Activated CD4-positive, CD25-positive, alpha-beta regulatory T cell treated with anti-CD3 and anti-CD28 coated beads, Interleukin-2, amount 50 U/mL, for 16 hours (primary cell): ENCODE data around the gene FURIN.
"Not testable (repeated sequence)": the region's sequence is repeated elsewhere in the genome, so short reads cannot be mapped to it uniquely, and the experiment has no call there.

ENCODE experiments used
- DNase-seq: peaks from one replicate; pipeline ENCODE4 v3.0.0-alpha.2; 2020; ENCODE audit warnings: low read depth, low spot score

FURIN gene

DNA sequence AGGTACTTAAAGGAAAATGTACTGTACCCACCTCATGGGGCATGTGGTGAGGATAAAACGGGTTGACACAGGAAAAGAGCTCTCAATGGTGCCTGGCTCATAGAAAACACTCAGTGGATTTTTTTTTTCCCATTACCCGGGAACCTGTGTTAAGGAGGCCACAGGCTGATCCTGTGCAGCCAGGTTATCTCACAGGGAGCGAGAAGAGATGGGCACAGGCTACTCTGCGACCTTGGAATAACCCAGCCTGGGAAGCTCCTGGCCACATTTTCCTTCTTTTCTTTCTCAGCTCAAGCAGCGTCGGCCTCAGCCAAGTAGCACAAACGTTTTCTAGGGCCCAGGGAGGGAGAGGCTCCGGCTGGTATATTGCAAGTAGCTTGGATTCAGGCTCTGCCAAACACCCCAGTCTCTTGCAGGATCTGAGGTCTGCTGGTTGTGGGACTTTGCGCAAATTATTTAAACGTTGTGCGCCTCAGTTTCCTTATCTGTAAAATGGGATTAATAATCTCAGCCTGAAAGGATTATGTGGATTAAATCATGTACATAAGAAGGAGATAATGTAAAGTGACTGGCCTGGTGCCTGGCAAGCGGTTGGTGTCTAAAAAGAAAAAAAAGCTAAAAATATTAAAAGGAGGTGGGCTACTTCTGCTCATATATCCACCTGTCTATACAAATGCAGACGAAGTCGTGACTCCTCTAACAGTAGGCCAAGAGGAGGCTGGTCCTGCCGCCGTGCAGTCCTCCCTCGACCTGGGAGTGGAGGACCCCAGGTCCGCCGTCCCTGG, 2.2 kb downstream of the FURIN start:
- DNase-seq, result no peak

DNA sequence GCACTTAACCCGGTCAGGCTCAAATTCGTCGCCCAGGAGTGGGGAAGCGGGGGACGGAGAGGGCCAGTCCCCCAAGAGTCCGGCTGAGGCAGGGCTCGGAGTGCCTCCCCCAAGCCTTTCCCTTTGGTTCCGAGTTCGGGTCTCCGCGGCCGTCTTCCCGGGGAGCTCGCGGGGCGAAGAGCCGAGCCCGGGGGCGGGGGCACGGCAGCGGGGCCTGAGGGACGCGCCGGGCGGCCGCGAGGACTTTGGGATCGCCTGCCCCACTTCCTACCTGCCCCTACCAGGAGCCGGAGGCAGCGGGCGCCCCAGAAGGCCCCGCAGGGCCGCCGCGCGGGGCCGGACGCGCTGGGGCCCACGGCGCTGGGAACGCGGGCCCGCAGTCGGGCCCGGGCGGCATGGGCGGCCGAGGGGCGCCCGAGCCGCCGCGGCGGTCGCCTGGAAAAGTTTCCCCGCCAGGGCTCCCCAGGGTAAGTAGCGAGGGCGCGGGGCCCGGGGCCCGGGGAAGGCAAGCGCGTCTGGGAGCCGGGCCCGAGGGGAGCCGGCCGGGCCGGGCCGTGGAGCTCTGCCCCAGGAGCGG, 2.8 kb downstream of the FURIN start:
- no peak for DNase-seq

DNA sequence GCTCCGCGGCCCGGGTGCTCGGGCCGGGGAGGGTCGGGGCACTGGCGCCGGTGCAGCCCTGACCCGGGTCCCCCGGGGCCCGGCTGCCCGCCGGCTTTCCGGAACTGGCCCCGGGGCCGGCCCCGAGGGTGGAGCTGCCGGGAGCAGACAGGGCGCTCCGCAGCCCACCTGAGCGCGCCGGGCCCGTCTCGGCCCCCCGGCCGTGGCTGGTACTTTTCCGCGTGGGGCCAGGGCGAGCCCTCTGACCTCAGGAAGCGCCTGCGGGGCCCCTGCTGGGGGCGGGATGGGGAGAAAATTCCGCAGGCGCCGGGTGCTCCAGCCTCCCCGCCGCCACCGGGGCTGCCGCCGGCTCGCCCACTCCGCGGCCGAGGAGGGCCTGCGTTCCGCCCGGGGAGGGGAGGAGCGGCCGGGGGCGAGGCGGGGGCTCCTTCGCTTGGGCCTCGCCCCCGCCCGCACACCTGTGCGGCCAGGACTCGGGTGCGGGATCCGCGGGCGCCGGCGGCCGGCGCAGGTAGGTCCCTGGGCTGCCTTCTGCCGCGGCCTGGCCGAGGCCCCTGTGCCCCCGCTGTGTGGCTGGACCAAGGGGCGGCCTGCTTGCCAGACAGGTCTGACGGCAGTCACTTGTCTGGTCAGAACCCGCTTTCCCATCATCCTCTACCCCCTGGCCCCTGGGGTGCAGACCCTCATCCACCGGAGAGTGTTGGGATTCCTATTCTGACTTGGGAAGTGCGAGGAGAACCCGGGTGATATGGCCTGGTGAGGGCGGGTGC, 3.5 kb downstream of the FURIN start:
- DNase-seq, result no peak

DNA sequence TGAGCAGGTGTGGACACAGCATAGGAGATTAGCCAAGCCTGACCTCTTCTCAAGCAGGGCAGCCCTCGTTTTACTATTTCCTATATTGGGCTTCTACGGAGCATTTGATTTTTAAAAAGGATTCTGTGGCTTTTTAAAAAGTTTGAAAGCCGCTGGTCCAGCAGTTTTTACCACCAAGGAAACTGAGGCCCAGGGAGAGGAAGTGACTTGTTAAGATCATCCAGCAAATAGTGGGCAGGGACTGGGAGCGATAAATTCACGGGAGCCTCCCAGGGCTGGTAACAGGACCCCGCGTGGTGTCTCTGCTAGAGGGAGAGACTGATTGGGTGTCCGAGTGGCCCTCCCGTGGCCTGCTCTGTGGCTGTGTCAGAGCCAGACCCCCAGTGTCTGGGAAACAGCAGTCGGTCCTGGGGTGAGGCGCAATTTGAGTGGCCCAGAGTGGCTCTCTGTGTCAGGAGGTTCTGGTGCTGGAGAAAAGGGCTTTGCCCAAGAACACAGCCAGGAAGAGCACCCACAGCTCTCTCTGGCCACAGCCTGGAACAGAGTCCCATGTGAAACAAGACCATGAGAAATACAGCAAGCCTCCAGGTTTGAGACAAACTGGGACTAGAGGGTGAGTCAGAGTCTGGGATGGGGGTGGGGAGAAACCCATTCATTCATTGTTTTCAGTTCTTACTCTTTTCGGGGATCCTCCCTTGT, 4.2 kb downstream of the FURIN start:
- no peak for DNase-seq

DNA sequence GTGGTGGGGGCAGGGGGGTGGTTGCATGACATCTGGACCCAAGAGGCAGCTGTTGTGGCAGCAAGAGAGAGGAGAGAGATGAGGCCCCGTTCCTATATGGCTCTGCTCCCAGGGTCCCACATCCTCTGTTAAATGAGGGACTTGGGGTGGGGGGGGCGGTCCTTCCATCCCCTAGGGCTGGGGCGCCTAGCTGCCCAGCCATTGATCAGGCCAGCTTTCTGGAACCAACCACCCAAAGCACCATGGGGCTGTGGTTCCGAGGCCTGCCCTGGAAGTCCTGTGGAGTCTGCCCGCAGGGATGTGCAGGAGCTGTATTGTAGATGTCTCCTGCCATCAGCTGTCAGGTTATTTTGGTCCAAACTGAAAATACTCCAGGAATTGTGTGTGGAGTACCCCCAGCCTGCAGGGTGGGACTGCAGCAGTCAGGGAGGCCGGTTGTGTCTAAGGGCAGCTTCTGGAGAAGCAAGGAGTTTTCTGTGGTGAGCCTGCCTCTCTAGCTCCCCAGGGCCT, 5.2 kb downstream of the FURIN start:
- DNase-seq, result no peak

DNA sequence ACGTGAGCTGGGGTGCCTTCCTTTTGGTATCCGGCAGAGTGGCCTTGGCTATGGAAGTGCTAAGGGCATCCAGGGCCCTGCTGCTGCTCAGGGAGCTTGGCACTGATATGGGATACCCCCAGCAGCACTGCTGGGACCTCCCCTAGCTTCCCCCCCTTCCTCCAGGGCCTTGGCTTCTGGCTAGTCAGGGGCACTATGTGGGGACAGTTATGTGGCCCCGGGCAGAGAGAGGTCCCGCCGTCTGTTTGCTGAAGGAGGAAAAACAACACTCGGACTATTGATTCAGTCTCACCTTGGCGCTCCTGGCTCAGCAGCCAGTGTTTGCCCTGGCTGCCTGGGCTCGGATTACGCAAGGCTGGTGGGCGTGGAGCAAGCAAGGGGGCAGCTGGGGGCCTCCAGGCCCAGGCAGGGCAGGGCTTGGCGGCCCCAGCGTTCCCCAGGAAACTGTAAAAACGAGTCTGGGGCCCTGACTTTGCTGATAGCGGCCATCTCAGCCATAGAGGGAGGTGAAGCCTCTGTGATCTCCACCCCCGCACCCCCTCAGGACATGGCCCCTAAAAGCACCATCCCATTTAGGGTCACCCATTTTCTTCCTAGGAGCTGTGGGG, 5.7 kb downstream of the FURIN start:
- DNase-seq, result no peak

DNA sequence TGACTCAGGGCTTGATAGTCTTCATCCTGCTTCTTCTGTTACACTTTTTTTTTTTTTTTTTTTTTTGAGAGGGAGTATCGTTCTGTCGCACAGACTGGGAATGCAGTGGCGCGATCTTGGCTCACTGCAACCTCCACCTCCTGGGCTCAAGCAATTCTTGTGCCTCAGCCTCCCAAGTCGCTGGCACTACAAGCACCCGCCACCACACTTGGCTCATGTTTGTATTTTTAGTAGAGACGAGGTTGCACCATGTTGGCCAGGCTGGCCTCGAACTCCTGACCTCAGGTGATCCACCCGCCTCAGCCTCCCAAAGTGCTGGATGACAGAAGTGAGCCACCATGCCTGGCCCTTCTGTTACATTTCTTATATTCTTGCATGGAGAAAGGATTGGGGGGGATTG, 6.6 kb downstream of the FURIN start:
- not testable (repeated sequence) for DNase-seq

DNA sequence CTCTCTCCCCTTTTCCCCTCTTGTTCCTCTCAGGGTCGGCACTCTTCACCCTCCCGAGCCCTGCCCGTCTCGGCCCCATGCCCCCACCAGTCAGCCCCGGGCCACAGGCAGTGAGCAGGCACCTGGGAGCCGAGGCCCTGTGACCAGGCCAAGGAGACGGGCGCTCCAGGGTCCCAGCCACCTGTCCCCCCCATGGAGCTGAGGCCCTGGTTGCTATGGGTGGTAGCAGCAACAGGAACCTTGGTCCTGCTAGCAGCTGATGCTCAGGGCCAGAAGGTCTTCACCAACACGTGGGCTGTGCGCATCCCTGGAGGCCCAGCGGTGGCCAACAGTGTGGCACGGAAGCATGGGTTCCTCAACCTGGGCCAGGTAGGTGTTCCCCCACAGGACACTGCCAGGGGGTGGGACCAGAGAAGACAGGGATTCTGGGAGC, 7.2 kb downstream of the FURIN start:
- no peak for DNase-seq

DNA sequence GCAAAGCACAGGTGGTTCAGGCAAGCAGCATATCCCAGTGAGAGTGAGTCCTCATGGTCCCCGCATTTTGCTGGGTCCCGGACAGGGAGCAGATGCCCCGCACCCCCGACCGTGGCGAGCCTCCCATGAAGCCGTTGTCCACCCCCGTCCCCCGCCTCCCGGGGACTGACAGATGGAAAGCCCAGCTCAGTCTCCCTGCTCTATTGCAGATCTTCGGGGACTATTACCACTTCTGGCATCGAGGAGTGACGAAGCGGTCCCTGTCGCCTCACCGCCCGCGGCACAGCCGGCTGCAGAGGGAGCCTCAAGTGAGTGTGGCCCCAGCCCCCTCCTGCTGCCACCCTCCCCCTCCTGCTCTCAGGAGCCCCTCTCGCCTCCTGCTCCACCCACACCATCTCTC, 7.7 kb downstream of the FURIN start:
- no peak for DNase-seq

DNA sequence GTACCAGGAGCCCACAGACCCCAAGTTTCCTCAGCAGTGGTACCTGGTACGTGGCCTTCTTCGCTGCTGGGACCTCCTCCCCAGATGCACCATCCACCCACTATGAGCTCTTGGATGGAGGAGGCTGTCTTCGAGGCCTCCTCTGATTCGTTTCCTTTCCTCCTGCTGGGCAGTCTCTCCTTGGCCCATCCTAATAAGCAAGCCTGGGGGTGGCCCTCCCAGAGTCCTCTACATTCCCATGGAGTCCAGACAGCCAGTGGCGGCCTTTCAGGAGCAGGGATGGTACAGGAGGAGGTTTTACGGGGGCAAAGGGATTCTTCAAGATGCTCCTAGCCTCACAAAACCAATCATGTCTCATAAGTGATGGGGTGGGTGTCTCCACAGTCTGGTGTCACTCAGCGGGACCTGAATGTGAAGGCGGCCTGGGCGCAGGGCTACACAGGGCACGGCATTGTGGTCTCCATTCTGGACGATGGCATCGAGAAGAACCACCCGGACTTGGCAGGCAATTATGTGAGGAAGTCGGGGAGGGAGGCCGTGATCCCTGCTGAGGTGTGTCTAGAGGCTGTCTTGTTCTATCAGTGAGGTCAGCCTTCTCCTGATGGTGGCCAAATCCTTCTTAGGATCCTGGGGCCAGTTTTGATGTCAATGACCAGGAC, 8.3 kb downstream of the FURIN start:
- DNase-seq, result no peak

DNA sequence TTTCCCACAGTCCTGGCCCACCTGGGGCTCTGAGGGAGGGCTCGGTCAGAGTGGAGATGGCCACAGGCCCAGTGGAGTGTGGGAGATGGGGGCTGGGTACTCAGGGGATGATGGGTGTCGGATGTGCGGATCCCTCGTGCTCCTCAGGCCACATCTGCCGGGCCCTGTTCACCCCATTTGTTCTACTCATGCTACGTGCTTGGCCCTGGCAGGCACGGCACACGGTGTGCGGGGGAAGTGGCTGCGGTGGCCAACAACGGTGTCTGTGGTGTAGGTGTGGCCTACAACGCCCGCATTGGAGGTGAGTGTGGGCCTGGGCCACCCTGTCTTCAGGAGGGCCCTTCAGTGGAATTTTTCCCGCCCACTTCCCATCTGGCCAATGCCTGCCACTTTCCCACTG, 8.9 kb downstream of the FURIN start:
- no peak for DNase-seq

DNA sequence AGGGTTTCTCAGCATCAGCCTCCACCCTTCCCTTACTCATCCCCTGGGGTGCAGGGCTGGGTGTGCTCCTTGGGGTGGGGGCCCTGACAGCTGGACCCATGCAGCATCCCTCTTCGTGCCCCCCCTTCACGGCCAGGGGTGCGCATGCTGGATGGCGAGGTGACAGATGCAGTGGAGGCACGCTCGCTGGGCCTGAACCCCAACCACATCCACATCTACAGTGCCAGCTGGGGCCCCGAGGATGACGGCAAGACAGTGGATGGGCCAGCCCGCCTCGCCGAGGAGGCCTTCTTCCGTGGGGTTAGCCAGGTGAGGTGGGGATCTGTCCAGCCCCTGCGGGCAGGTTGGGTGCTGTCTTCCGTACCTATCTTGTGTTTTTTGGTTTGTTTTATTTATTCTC, 9.6 kb downstream of the FURIN start:
- no peak for DNase-seq

DNA sequence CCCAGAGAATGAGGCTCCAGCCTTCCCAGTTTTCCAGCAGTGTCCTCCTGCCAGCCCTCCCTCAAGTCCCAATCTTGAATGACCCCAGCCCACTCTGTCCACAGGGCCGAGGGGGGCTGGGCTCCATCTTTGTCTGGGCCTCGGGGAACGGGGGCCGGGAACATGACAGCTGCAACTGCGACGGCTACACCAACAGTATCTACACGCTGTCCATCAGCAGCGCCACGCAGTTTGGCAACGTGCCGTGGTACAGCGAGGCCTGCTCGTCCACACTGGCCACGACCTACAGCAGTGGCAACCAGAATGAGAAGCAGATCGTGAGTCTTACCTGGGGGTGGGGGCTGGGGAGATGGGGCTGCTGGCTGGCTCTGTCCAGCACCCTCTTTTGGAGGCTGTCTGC, 10.3 kb downstream of the FURIN start:
- no peak for DNase-seq

DNA sequence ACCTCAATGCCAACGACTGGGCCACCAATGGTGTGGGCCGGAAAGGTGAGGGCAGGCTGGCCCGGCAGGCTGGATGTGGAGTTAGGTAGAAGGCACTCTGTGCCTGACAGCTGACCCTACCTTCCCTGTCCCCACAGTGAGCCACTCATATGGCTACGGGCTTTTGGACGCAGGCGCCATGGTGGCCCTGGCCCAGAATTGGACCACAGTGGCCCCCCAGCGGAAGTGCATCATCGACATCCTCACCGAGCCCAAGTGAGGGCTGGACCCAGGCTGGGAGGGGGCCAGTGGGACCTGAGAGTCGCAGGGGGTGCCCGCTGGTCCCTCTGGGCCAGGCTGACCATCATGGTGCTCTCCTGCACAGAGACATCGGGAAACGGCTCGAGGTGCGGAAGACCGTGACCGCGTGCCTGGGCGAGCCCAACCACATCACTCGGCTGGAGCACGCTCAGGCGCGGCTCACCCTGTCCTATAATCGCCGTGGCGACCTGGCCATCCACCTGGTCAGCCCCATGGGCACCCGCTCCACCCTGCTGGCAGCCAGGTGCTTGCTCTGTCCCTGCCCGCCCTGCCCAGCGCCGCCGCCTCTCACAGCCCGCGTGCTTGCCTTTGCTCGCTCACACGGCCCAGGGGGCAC, 11.5 kb downstream of the FURIN start:
- DNase-seq, result no peak

DNA sequence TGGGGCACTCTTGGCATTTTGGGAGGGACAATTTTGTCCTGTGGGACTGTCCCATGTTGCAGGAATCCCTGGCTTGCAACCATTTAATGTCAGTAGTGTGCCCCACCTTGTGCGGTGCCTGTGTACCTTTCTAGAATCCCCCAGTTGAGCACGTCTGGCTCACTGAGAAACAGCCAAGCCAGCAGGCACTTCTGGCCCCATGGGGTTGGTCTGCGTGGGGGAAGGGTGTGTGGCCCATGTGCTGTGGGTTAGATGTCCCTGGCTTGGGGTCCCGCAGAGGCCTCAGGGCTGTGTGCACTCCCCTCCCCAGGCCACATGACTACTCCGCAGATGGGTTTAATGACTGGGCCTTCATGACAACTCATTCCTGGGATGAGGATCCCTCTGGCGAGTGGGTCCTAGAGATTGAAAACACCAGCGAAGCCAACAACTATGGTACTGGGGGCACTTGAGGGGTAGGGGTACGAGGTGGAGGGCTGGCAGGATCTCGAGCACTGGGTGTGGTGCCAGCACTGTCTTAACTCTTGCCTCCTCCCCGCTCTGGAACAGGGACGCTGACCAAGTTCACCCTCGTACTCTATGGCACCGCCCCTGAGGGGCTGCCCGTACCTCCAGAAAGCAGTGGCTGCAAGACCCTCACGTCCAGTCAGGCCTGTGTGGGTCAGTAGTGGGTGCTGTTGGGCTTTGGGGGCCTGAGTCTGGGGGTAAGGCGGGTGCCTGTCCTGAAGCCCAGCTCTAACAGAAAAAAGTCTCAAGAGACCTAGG, 12.2 kb downstream of the FURIN start:
- no peak for DNase-seq

DNA sequence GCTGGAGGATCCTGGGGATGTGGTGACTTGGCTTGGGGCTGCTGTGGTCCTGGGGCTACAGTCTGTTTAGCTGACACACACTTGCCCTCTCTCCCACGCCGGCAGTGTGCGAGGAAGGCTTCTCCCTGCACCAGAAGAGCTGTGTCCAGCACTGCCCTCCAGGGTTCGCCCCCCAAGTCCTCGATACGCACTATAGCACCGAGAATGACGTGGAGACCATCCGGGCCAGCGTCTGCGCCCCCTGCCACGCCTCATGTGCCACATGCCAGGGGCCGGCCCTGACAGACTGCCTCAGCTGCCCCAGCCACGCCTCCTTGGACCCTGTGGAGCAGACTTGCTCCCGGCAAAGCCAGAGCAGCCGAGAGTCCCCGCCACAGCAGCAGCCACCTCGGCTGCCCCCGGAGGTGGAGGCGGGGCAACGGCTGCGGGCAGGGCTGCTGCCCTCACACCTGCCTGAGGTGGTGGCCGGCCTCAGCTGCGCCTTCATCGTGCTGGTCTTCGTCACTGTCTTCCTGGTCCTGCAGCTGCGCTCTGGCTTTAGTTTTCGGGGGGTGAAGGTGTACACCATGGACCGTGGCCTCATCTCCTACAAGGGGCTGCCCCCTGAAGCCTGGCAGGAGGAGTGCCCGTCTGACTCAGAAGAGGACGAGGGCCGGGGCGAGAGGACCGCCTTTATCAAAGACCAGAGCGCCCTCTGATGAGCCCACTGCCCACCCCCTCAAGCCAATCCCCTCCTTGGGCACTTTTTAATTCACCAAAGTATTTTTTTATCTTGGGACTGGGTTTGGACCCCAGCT, 13.0 kb downstream of the FURIN start:
- no peak for DNase-seq

DNA sequence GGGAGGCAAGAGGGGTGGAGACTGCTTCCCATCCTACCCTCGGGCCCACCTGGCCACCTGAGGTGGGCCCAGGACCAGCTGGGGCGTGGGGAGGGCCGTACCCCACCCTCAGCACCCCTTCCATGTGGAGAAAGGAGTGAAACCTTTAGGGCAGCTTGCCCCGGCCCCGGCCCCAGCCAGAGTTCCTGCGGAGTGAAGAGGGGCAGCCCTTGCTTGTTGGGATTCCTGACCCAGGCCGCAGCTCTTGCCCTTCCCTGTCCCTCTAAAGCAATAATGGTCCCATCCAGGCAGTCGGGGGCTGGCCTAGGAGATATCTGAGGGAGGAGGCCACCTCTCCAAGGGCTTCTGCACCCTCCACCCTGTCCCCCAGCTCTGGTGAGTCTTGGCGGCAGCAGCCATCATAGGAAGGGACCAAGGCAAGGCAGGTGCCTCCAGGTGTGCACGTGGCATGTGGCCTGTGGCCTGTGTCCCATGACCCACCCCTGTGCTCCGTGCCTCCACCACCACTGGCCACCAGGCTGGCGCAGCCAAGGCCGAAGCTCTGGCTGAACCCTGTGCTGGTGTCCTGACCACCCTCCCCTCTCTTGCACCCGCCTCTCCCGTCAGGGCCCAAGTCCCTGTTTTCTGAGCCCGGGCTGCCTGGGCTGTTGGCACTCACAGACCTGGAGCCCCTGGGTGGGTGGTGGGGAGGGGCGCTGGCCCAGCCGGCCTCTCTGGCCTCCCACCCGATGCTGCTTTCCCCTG, 13.8 kb downstream of the FURIN start:
- no peak for DNase-seq
